Measurements from ENCODE around the gene NCEH1.
"Not testable (repeated sequence)": the region's sequence is repeated elsewhere in the genome, so short reads cannot be mapped to it uniquely, and the experiment has no call there.

The NCEH1 gene

GRCh38 chr3:172735014-172735413 is 24.1 kb upstream of the NCEH1 start:
- DNase-seq (no peak), ATAC-seq (ENCODE audit: insufficient read depth, low read depth) (no peak)
- Histone ChIP-seq H3K79me2 (ENCODE audit: insufficient read depth, low read length) (no peaks in the 10 kb centered on the region), H3K9me3 (ENCODE audit: insufficient read depth, low read length, severe bottlenecking) (no peaks in the 10 kb centered on the region), H3K4me3 (ENCODE audit: low read depth in 1 of 2, low read length in 2 of 2) (no peak overlapping the region), H3K36me3 (ENCODE audit: insufficient read depth, low read length) (no peaks in the 10 kb centered on the region), H4K20me1 (ENCODE audit: insufficient read depth, low read length) (no peaks in the 10 kb centered on the region), H3K27ac (ENCODE audit: low read length) (no peak overlapping the region), H3K4me2 (ENCODE audit: insufficient read depth, low read length) (no peak overlapping the region), H3K9ac (ENCODE audit: low read depth, low read length) (no peak overlapping the region), H3K27me3 (ENCODE audit: insufficient read depth, low read length, poor library complexity) (no peaks in the 10 kb centered on the region), H3K4me1 (ENCODE audit: insufficient read depth, low read length) (no peaks in the 10 kb centered on the region), H2AFZ (ENCODE audit: low read depth, low read length) (no peak overlapping the region)
- TF ChIP-seq, protein P1, sequence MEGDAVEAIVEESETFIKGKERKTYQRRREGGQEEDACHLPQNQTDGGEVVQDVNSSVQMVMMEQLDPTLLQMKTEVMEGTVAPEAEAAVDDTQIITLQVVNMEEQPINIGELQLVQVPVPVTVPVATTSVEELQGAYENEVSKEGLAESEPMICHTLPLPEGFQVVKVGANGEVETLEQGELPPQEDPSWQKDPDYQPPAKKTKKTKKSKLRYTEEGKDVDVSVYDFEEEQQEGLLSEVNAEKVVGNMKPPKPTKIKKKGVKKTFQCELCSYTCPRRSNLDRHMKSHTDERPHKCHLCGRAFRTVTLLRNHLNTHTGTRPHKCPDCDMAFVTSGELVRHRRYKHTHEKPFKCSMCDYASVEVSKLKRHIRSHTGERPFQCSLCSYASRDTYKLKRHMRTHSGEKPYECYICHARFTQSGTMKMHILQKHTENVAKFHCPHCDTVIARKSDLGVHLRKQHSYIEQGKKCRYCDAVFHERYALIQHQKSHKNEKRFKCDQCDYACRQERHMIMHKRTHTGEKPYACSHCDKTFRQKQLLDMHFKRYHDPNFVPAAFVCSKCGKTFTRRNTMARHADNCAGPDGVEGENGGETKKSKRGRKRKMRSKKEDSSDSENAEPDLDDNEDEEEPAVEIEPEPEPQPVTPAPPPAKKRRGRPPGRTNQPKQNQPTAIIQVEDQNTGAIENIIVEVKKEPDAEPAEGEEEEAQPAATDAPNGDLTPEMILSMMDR (IDR thresholded peaks at IDR 0.05; ENCODE audit: borderline replicate concordance, extremely low read depth, low read length, poor library complexity, severe bottlenecking) = no peak
- TF ChIP-seq EZH2 (IDR thresholded peaks at IDR 0.05; ENCODE audit: borderline replicate concordance, low read depth, low read length, severe bottlenecking) = no peak

- H3K36me3 ChIP-seq (ENCODE audit: insufficient read depth, low read length) = no peaks in the 10 kb centered on the region
- H3K79me2 ChIP-seq (ENCODE audit: insufficient read depth, low read length) = no peaks in the 10 kb centered on the region
- H3K27ac ChIP-seq (ENCODE audit: low read length) = no peak overlapping the region
- TF ChIP-seq, protein P1 (IDR thresholded peaks at IDR 0.05; ENCODE audit: borderline replicate concordance, extremely low read depth, low read length, poor library complexity, severe bottlenecking) = no peak
- no peak for TF ChIP-seq EZH2 (IDR thresholded peaks at IDR 0.05; ENCODE audit: borderline replicate concordance, low read depth, low read length, severe bottlenecking)
- H4K20me1 ChIP-seq (ENCODE audit: insufficient read depth, low read length) = no peaks in the 10 kb centered on the region
- no peaks in the 10 kb centered on the region for H3K4me1 ChIP-seq (ENCODE audit: insufficient read depth, low read length)
- H3K9me3 ChIP-seq (ENCODE audit: insufficient read depth, low read length, severe bottlenecking) = no peaks in the 10 kb centered on the region
- ATAC-seq (ENCODE audit: insufficient read depth, low read depth) (no peak), DNase-seq (no peak)
- H3K4me2 ChIP-seq (ENCODE audit: insufficient read depth, low read length) = no peak overlapping the region
- H3K9ac ChIP-seq (ENCODE audit: low read depth, low read length) = no peak overlapping the region
- peaks cover 4% of the 10 kb centered on the region for H3K27me3 ChIP-seq (ENCODE audit: insufficient read depth, low read length, poor library complexity)
- H3K4me3 ChIP-seq (ENCODE audit: low read depth in 1 of 2, low read length in 2 of 2) = no peak overlapping the region
- H2AFZ ChIP-seq (ENCODE audit: low read depth, low read length) = no peak overlapping the region
Observed at GRCh38 chr3:172726380-172726779, 15.5 kb upstream of the NCEH1 start.

- not testable (repeated sequence) for H3K9me3 ChIP-seq (ENCODE audit: insufficient read depth, low read length, severe bottlenecking); H3K9ac ChIP-seq (ENCODE audit: low read depth, low read length); H4K20me1 ChIP-seq (ENCODE audit: insufficient read depth, low read length); H2AFZ ChIP-seq (ENCODE audit: low read depth, low read length); H3K4me1 ChIP-seq (ENCODE audit: insufficient read depth, low read length); H3K4me2 ChIP-seq (ENCODE audit: insufficient read depth, low read length); DNase-seq; H3K36me3 ChIP-seq (ENCODE audit: insufficient read depth, low read length); H3K27ac ChIP-seq (ENCODE audit: low read length); H3K79me2 ChIP-seq (ENCODE audit: insufficient read depth, low read length); H3K4me3 ChIP-seq (ENCODE audit: low read depth in 1 of 2, low read length in 2 of 2); ATAC-seq (ENCODE audit: insufficient read depth, low read depth); H3K27me3 ChIP-seq (ENCODE audit: insufficient read depth, low read length, poor library complexity)
Observed at GRCh38 chr3:172722536-172723040, 11.7 kb upstream of the NCEH1 start.

DNA sequence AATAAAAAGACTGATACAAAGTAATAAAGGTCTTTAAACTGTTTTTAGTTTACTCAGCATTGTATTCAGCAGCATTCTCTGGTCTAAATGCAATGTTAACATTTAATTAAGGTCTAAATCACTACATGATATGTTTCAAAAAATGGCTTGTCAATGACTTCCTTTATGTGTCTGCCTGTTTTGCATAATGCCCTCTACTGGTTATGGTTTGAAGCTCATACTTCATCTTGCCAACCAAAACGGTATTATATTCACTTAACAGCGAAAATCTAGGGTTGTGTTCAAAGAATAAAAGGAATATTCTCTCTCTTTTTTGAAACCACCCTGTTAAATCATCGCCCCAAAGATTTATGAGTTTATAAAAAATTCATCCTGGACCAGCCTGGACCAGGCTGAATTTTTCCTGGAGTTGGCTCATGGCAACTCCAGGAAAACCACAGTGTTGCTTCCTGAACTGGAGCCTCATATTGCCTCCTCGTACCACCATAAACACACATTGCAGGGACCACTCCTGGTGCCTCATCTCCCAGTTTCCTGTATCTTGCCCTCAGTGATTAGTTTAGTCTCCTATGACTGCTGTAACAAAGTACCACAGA is 6.7 kb upstream of the NCEH1 start:
- H3K9me3 ChIP-seq (ENCODE audit: insufficient read depth, low read length, severe bottlenecking) = no peaks in the 10 kb centered on the region
- no peaks in the 10 kb centered on the region for H3K4me1 ChIP-seq (ENCODE audit: insufficient read depth, low read length)
- no peaks in the 10 kb centered on the region for H4K20me1 ChIP-seq (ENCODE audit: insufficient read depth, low read length)
- ATAC-seq (ENCODE audit: insufficient read depth, low read depth) (peak; percentile 61; the same call in 1 of the 3 replicates), DNase-seq (no peak)
- no peaks in the 10 kb centered on the region for H3K36me3 ChIP-seq (ENCODE audit: insufficient read depth, low read length)
- TF ChIP-seq EZH2 (IDR thresholded peaks at IDR 0.05; ENCODE audit: borderline replicate concordance, low read depth, low read length, severe bottlenecking) = no peak
- TF ChIP-seq, protein P1 (IDR thresholded peaks at IDR 0.05; ENCODE audit: borderline replicate concordance, extremely low read depth, low read length, poor library complexity, severe bottlenecking) = peak; percentile 48
- no peak overlapping the region for H3K27ac ChIP-seq (ENCODE audit: low read length)
- H3K79me2 ChIP-seq (ENCODE audit: insufficient read depth, low read length) = no peaks in the 10 kb centered on the region
- no peak overlapping the region for H3K4me2 ChIP-seq (ENCODE audit: insufficient read depth, low read length)
- H2AFZ ChIP-seq (ENCODE audit: low read depth, low read length) = no peak overlapping the region
- peaks cover 3% of the 10 kb centered on the region for H3K27me3 ChIP-seq (ENCODE audit: insufficient read depth, low read length, poor library complexity)
- H3K4me3 ChIP-seq (ENCODE audit: low read depth in 1 of 2, low read length in 2 of 2) = no peak overlapping the region
- H3K9ac ChIP-seq (ENCODE audit: low read depth, low read length) = no peak overlapping the region

Data from DND-41 (cell line).